GM18951 (cell line): ENCODE measurements around the gene GRID2.

Experiments used
- POLR2A ChIP-seq: IDR thresholded peaks from 4 replicates; pipeline ENCODE4 v1.6.1; 2011; ENCODE audit warnings: mild to moderate bottlenecking; ENCODE audit not compliant: insufficient read length, insufficient read depth; ENCODE audit errors: extremely low read depth
- in situ Hi-C: fragments of 300-500 bp; cut with MboI; formaldehyde crosslinking; loops from one replicate; pipeline ENCODE4 v1.12.0; 2022; ENCODE audit warnings: low sequenced_read_pairs, mixed read lengths, inconsistent platforms; ENCODE audit not compliant: unreplicated experiment

The GRID2 gene

DNA sequence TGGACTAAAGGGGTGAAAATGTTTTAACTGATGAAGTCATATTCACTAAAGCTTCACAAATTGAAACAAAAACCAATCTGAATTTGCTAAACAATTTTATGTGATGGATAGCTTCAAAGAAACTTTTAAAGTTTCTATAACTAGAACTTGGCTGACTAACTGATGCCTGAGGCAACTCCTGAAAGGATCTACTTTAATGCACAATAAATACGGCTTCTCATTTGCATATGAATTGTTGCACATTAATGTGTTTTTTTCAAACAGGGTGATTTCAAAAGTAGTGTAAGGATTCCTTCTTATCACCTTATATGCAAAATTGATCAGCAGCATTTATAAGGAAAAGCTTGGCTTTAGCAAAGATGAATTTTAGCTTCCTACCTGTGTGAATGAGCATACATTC, 1466.4 kb downstream of the GRID2 start:
- in situ Hi-C loops = no loop called here
- TF ChIP-seq POLR2A = no peak

DNA sequence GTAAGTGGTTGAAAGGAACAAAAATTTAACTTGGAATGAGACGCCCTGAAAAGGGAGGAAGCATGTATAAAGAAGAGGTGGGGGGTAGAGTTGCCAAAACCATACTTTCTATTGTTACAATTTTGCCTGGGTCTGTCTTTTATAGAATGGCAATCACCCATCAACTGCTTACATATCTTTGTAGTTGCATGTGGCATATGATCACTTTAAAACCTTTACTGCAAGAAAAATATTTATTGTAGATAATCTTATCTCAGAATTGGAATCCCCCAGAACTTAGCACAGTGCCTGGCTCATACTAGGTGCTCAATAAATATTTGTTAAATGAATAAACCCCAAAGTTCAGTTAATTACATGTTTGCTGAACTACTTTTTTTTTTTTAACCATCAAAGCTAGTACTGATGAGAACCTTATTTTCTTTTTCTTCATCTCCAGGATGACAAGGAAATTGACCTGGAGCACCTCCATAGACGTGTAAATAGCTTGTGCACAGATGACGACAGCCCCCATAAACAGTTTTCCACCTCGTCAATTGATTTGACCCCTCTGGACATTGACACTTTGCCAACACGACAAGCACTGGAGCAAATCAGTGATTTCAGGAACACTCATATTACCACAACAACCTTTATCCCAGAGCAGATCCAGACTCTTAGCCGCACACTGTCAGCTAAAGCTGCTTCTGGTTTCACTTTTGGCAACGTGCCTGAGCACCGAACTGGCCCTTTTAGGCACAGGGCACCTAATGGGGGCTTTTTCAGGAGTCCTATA, 1468.1 kb downstream of the GRID2 start:
- TF ChIP-seq POLR2A = no peak
- in situ Hi-C loops = no loop called here

DNA sequence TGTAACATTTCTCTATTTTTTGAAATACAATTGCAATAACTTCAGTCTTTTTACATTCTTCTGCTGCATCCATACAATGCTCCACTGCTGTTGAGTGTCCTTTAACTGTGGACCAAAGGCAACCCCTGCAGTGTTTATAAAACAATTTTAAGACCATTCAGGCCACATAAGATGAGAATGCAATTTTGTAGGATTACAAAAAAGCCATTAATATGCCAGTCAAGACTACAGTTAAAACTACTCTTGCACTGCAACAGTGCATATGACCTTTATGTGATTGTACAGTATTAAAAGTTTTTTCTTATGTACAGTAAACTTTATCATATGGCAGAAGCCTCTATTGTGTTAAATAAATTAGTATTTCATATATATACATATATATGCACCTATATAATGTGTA, 1469.1 kb downstream of the GRID2 start:
- in situ Hi-C loops = no loop called here
- no peak for TF ChIP-seq POLR2A

DNA sequence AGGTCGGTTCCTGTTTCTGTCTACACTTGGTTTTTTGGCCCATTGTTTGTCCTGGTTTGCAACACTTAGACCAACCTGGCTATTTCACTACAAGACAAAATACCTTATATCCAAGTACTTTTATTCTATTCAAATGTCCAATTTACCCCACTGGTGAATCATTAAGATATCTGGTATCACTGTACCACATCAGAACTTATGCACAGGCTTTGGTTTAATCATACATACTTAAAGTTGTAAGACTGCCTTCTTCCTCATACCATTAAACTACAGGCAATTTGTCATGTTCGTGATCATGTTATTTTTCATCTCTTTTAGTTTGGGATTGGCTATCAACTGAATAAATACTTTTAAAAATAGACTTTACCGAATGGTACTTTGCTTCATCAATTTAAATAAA, 1471.8 kb downstream of the GRID2 start:
- in situ Hi-C loops = loop anchor here (25.0 kb wide), 1 partner anchor 337 kb away; no protein-coding TSS in a partner anchor
- no peak for TF ChIP-seq POLR2A

DNA sequence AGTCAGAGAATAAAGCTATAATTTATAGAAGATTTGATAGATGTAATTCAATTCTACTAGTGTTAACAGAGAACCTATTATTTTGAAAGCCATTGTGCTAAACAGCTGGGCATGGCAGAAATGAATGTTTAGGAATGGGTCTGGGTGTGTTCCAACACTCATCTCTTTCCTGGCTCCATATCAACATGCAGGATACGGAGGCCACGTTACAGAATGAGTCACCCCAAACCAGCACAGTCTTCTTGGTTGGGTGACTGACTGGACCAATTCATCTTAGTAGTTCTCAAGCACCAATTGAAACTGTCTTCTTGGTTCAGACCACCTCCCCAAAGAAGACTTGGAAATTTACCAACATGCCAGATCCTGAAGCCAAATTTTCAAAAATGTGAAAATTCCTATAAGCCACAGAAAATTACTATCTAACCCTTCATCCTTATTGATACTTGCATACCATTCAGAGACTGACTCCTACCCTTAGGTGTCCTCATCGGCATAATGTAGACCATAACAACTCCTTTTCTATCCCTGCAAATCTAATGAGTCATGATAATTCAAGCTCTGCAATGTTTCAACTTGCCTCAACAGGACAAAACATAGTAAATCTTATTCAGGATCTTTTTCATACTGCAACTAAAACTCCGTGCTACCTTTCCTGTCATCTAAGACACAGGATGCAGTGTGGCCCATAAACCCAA, 1472.8 kb downstream of the GRID2 start:
- in situ Hi-C loops = loop anchor here (25.0 kb wide), 1 partner anchor 336 kb away; no protein-coding TSS in a partner anchor
- TF ChIP-seq POLR2A = no peak

DNA sequence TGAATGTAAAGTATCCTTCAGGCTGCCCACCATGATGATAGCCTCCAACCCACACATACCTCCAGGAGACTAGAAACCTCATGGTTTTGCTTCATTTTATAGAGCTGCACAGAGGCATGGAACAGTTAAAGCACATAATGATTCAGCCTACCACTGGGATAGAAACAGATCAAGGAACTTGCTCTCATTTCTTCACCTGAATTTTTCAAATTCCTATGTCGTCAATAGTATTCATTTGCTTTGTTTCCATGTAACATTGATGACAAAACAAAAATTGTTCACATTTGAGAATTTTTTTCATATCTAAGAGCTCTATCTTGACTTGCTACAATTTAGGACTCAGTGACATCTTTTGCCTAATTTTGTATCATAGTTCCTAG, 1473.3 kb downstream of the GRID2 start:
- in situ Hi-C loops = loop anchor here (25.0 kb wide), 1 partner anchor 335 kb away; no protein-coding TSS in a partner anchor
- no peak for TF ChIP-seq POLR2A

DNA sequence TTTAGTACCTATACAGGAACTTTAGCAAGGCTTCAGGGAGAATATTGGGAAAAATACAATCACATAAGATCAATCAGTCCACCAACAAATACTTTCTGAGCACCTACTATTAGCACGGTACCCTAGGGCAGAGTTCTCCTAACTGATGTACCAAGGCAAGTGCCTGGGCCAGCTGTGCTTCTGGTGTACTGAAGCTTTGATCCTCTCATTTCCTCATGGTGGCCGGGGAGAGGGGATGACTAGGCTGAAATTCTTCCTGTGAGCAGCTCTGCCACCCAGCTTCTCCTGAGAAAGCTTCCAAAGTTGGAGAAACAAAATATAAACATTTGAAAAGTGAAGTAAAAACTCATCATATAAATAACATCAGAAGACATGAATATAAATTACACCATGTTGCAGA, 1475.5 kb downstream of the GRID2 start:
- TF ChIP-seq POLR2A = no peak
- in situ Hi-C loops = loop anchor here (25.0 kb wide), 1 partner anchor 333 kb away; no protein-coding TSS in a partner anchor

DNA sequence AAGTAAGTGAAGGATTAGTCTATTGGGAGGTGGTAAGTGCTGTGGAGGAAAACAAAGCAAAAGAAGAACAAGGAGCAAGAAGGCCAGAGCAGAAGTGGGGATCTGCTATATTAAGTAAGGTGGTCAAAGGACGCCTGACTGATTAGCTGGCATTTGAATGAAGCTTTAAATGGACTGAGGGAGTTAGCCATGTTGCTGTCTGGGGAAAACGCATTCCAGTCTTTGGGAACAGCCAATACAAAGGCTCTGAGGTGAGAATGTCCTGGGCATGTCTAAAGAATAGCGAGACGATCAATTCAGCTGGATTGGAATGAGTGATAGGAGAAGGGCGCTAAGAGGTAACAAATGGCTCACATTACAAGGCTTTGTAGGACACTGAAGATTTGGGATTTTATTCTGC, 1476.3 kb downstream of the GRID2 start:
- in situ Hi-C loops = loop anchor here (25.0 kb wide), 1 partner anchor 332 kb away; no protein-coding TSS in a partner anchor

DNA sequence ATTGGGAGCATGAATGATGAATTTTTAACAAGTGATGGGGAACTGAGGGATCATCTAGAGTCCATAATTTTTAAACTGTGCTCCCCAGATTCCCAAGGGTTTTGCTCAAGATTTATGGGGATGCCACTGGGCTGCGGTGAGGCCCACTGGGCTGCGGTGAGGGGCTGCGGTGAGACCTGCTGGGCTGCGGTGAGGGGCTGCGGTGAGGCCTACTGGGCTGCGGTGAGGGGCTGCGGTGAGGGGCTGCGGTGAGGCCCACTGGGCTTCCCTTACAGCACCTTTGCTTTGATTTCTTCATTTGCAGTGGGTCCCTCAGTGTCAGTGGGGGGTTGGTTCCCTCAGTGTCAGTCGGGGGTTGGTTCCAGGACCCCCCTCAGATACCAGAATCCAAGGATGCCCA, 1477.4 kb downstream of the GRID2 start:
- in situ Hi-C loops = loop anchor here (25.0 kb wide), 1 partner anchor 331 kb away; no protein-coding TSS in a partner anchor
- TF ChIP-seq POLR2A = no peak

More for the DNA sequence above, 1476.3 kb downstream of the GRID2 start:
- no peak for TF ChIP-seq POLR2A

DNA sequence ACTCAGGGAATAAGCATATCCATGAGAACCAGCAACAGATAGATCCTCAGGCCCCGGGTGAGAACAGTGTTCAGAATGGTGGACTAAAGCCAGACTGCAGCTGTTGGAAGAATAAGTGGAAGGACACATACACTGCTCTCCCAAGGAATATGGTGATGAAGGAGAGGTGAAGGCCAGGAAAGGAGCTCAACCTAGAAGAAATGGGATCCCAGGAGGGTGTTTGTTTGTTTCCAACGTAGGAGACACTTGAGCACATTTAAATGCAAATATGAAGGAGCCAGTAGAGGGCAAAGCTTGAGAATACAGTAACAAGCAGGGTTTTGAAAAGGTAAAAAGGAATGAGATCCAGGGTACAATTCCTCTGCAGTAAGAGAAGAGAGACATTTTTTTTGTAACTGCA, 1482.4 kb downstream of the GRID2 start:
- no peak for TF ChIP-seq POLR2A
- in situ Hi-C loops = loop anchor here (25.0 kb wide), 1 partner anchor 326 kb away; no protein-coding TSS in a partner anchor

DNA sequence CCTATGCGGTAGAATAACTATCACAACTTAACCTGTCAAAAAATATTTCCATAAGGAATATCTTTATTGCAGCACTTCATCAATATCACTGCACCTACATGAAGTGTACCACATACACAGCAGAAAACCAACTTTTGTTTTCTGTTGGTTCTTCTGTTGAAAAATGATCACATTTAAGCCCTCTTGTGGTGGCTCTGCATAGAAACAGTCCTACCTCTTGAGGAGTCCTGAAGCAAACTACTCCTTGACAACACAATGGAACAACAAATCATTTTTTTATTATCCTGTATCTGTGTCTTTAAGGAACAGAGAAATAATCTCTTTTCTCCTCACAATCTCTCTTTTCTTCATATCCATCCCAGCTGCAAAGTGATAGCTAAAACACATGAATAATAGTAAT, 1484.9 kb downstream of the GRID2 start:
- TF ChIP-seq POLR2A = no peak
- in situ Hi-C loops = loop anchor here (25.0 kb wide), 1 partner anchor 324 kb away; no protein-coding TSS in a partner anchor

DNA sequence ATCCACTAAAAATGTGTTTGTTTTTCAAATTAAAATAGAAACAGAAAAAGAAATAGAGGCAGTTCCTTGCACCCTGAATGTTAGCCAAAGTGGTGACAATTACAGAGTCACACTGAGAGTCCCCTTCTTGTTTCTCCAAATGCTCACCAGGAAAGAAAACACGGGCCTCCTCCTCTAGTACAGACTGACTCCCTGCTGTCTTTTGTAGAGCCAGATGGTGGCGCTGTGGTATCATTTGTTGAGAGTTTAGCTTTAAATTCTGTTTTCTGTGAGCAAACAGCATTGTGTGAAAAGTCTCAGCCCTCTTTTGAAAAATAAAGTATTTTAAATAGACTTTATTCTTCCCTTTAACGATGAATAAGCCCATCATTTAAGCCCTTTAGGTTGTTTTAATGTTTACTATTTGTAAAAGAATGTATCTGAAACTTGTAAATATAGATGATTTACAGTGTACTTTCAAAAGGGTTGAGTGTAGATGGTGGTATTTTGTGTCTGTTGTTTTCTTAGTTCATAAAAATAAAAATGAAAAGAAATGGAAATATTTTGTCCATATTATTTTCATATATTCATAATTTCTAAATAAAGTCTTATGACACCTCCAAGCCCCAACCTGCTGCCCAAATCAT, 1487.9 kb downstream of the GRID2 start:
- in situ Hi-C loops = loop anchor here (25.0 kb wide), 1 partner anchor 321 kb away; no protein-coding TSS in a partner anchor
- no peak for TF ChIP-seq POLR2A

DNA sequence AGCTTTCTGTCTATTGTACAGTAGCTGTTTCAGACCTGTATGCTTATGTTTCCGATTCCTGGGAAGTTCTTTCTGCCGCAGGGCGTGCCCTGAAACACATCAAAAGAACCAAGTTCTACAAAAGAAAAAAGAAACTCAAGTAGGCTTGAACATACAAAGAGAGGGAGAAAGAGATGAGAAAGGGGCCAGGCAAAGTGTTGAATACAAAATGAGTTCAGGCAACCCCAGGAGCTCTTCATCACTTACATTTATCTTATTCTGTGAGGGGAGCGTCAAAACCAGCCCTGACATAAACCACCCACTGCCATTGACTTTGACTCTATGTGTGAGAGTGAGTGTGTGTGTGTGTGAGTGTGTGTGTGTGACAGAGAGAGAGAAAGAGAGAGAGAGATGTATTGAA, 1498.3 kb downstream of the GRID2 start:
- in situ Hi-C loops = no loop called here
- TF ChIP-seq POLR2A = no peak
